Osteoblast (primary cell): Measurements from ENCODE around the gene ZSCAN5C. TPM values are rescaled to one million over a fixed set of nuclear protein-coding genes. Genes with fewer than 3 reads are reported as not detected.
"Not testable (repeated sequence)": the region's sequence is repeated elsewhere in the genome, so short reads cannot be mapped to it uniquely, and the experiment has no call there.

Experiments
- DNase-seq: peaks from one replicate; pipeline ENCODE4 v3.0.0; 2011; ENCODE audit warnings: low spot score, mixed read lengths; ENCODE audit not compliant: insufficient read length; ENCODE audit errors: missing footprints
- H2AFZ ChIP-seq: 2 replicates; pipeline ENCODE4 v1.6.0; 2011; ENCODE audit warnings: mild to moderate bottlenecking, low read length
- H3K27ac ChIP-seq: 2 replicates; pipeline ENCODE4 v1.5.1; 2011; ENCODE audit warnings: mild to moderate bottlenecking, low read depth, low read length, moderate library complexity
- H3K27me3 ChIP-seq: 2 replicates; pipeline ENCODE4 v1.6.0; 2012; ENCODE audit warnings: mild to moderate bottlenecking, control low read depth, inconsistent platforms, low read length, moderate library complexity; ENCODE audit not compliant: insufficient read depth
- H3K36me3 ChIP-seq: 2 replicates; pipeline ENCODE4 v1.5.1; 2011; ENCODE audit warnings: mild to moderate bottlenecking, low read length, control low read depth, moderate library complexity; ENCODE audit not compliant: insufficient read depth
- H3K4me1 ChIP-seq: 2 replicates; pipeline ENCODE4 v1.5.1; 2011; ENCODE audit warnings: mild to moderate bottlenecking, low read length, control low read depth, moderate library complexity; ENCODE audit not compliant: insufficient read depth
- H3K4me2 ChIP-seq: 2 replicates; pipeline ENCODE4 v1.6.0; 2011; ENCODE audit warnings: mild to moderate bottlenecking, low read length; ENCODE audit not compliant: insufficient read depth
- H3K4me3 ChIP-seq: fragments of 200-600 bp; sonication (generic); 3 replicates; pipeline ENCODE4 v1.5.1; 2012; ENCODE audit warnings: mild to moderate bottlenecking, low read length, inconsistent platforms; ENCODE audit not compliant: insufficient read depth
- H3K79me2 ChIP-seq: 2 replicates; pipeline ENCODE4 v1.6.0; 2012; ENCODE audit warnings: mild to moderate bottlenecking, low read length, control low read depth, inconsistent platforms; ENCODE audit not compliant: insufficient read depth
- H3K9me3 ChIP-seq: 2 replicates; pipeline ENCODE4 v1.5.1; 2011; ENCODE audit warnings: low read depth, low read length, control low read depth
- H4K20me1 ChIP-seq: 2 replicates; pipeline ENCODE4 v1.6.0; 2012; ENCODE audit warnings: mild to moderate bottlenecking, low read length, control low read depth; ENCODE audit not compliant: insufficient read depth
- CTCF ChIP-seq: IDR thresholded peaks from 2 replicates; pipeline ENCODE4 v1.5.1; 2011; ENCODE audit warnings: mild to moderate bottlenecking, low read depth, low read length, moderate library complexity; ENCODE audit errors: extremely low read depth
- total RNA-seq: library from RNA; depleted of rRNA; stranded (reverse); fragments of >200 nt; gene quantifications from 2 replicates; pipeline ENCODE4 v1.2.3, GENCODE V29; 2012

The ZSCAN5C gene
- total RNA-seq, 1 donor, result not detected

DNA sequence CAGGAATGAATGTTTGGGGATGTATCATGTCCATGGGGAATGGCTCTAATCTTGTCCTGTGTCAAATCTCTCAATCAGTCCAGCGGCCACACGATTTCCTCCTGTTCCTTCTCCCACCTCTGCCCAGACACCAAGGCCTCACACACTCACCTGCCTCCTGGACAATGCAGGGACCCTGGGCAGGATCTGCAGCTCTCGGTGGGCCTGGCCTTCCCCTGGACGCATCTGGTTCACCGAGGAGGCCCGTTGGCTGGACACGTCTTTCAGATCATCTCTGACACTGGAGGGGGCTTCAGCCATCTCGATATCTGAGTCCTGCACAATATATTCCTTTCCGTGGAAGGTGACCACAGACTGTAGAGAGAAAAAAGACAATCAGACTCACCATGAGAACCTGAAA, 21.4 kb downstream of the ZSCAN5C start:
- no peaks in the 10 kb centered on the region for H3K9me3 ChIP-seq
- no peak overlapping the region for H3K4me2 ChIP-seq
- H4K20me1 ChIP-seq, result no peaks in the 10 kb centered on the region
- H2AFZ ChIP-seq, result no peak overlapping the region
- no peak for DNase-seq
- H3K36me3 ChIP-seq, result no peaks in the 10 kb centered on the region
- H3K79me2 ChIP-seq, result no peaks in the 10 kb centered on the region
- H3K4me3 ChIP-seq, result no peak overlapping the region
- no peak for TF ChIP-seq CTCF
- H3K27ac ChIP-seq, result no peak overlapping the region
- no peaks in the 10 kb centered on the region for H3K4me1 ChIP-seq
- no peaks in the 10 kb centered on the region for H3K27me3 ChIP-seq

DNA sequence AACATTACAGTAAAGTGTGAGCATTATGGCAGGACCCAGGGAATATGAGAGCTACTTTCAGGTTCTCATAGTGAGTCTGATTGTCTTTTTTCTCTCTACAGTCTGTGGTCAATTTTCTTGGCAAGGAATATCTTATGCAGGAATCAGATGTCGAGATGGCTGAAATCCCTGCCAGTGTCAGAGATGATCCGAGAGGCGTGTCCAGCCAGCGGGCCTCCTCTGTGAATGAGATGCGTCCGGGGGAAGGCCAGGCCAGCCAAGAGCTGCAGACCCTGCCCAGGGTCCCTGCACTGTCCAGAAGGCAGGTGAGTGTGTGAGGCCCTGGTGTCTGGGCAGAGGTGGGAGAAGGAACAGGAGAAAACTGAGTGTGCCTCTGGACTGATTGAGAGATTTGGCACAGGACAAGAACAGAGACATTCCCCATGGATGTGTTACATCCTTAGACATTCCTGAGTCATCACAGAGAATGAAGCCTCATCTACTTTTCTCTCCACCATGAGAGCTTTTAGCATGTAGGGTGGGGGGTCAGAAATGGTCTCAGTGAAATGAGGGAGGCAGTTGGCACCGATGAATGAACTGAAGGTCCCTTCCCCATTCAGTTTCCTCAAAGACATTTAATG, 43.2 kb downstream of the ZSCAN5C start:
- Histone ChIP-seq H3K79me2 (no peaks in the 10 kb centered on the region), H2AFZ (no peak overlapping the region), H3K4me3 (no peak overlapping the region), H3K36me3 (no peaks in the 10 kb centered on the region), H3K9me3 (no peaks in the 10 kb centered on the region), H3K27ac (no peak overlapping the region), H3K4me1 (no peaks in the 10 kb centered on the region), H4K20me1 (no peaks in the 10 kb centered on the region), H3K4me2 (no peak overlapping the region), H3K27me3 (no peaks in the 10 kb centered on the region)
- no peak for DNase-seq
- TF ChIP-seq CTCF, result no peak

- not testable (repeated sequence) for H3K4me3 ChIP-seq, H3K4me1 ChIP-seq, DNase-seq, H3K27ac ChIP-seq, H3K79me2 ChIP-seq, H3K27me3 ChIP-seq, H3K36me3 ChIP-seq, H4K20me1 ChIP-seq, H3K9me3 ChIP-seq, H3K4me2 ChIP-seq, H2AFZ ChIP-seq
Observed at GRCh38 chr19:56245764-56246163, 43.7 kb downstream of the ZSCAN5C start.

DNA sequence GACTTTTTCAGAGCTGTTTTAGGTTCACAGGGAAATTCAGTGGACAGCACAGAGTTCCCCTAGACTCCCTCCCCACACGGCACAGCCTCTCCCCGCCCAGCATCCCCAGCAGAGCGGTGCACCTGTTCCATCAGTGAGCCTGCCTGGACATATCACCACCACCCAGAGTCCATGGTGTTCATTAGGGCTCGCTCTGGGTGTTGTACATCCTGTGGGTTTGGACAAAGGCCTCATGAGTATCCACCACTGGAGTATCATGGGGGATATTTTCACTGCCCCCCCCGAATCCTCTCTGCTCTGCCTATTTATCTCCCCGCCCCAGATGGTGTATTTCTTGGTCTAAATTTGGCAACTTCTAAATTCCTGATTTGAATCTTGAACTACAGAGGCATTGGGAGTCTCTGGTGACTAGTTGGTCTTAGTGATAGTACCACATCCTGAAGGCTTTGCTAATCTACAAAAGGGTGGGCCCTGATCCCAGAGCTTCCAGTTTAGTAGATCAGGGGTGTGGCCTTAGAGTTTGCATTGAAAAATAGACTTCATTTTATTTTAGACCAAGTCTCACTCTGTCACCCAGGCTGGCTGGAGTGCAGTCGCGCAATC, 46.8 kb downstream of the ZSCAN5C start:
- H3K27me3 ChIP-seq, H2AFZ ChIP-seq, H4K20me1 ChIP-seq, H3K9me3 ChIP-seq, H3K4me2 ChIP-seq, H3K79me2 ChIP-seq, H3K27ac ChIP-seq, H3K36me3 ChIP-seq, H3K4me1 ChIP-seq, DNase-seq, H3K4me3 ChIP-seq: not testable (repeated sequence)

GRCh38 chr19:56252699-56253422, 50.8 kb downstream of the ZSCAN5C start:
- H3K36me3 ChIP-seq, result no peaks in the 10 kb centered on the region
- H3K4me3 ChIP-seq, result no peak overlapping the region
- DNase-seq, result peak; percentile 89
- H3K4me2 ChIP-seq, result no peak overlapping the region
- TF ChIP-seq CTCF, result peak; percentile 86
- H3K9me3 ChIP-seq, result no peaks in the 10 kb centered on the region
- H2AFZ ChIP-seq, result peak overlapping the region; percentile 96
- peaks cover 3% of the 10 kb centered on the region for H4K20me1 ChIP-seq
- no peaks in the 10 kb centered on the region for H3K79me2 ChIP-seq
- no peaks in the 10 kb centered on the region for H3K4me1 ChIP-seq
- no peak overlapping the region for H3K27ac ChIP-seq
- H3K27me3 ChIP-seq, result no peaks in the 10 kb centered on the region
